Muscle of arm (tissue), 12 donors: ENCODE results near the gene VPS37B. TPM values are rescaled to one million over a fixed set of nuclear protein-coding genes. Genes with fewer than 3 reads are reported as not detected.

Experiments used
- DNase-seq: peaks from one replicate; pipeline ENCODE4 v3.0.0-alpha.2; 2013
- polyA plus RNA-seq, 12 donors: library from polyadenylated mRNA; unstranded; fragments of 120-200 nt; gene quantifications; one replicate each; pipeline ENCODE4 v1.2.1, GENCODE V29; 2013; ENCODE audit not compliant: insufficient read length in 12 of 12

VPS37B gene
- polyA plus RNA-seq, 12 donors = 19.7 to 69.1 (median 22.3) TPM; not detected in 1

DNA sequence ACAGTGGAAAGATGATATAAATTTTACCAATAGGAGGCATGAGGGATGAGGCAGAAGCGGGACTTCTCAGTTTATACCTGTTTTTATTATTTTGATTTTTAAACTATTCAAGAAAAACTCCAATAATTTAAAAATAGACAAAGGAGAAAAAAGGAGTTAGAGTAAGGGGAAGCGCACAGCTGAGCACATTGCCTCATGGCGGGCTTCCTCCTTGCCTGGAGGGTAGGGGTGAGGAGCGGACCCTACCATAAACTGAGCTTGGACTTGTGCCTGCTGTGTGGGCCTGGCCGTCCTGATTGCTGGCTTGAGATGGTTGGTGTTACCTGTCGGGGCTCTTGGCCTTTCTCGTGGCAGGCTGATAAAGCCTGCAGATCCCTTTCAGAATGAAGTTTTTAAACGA, 75.8 kb downstream of the VPS37B start:
- no peak for DNase-seq

- no peak for DNase-seq
Measured at GRCh38 chr12:122819209-122819785, 76.6 kb downstream of the VPS37B start.

Other genes with a start within 250 kb of the VPS37B start
- gene HCAR2, start 192.8 kb downstream of the VPS37B start, polyA plus RNA-seq = 1 to 10 TPM in 3 of 12 donors, under 1 TPM in 6, not detected in 3; 0.08 to 6.9 (median 0.18) TPM
- 1 to 10 TPM in 1 of 12 donors, under 1 TPM in 4, not detected in 7; 0.13 to 4.2 (median 0.59) TPM for gene HCAR3, start 179.3 kb downstream of the VPS37B start, polyA plus RNA-seq
- gene HCAR1, start 165.3 kb downstream of the VPS37B start, polyA plus RNA-seq = under 1 TPM in 10 of 12 donors, not detected in 2; 0.04 to 0.82 (median 0.15) TPM
- 10 to 100 TPM in 11 of 12 donors, not detected in 1; 54.0 to 78.8 (median 70.0) TPM for gene DENR, start 143.3 kb downstream of the VPS37B start, polyA plus RNA-seq
- gene CCDC62, start 121.6 kb downstream of the VPS37B start, polyA plus RNA-seq = 1 to 10 TPM in 4 of 12 donors, under 1 TPM in 6, not detected in 2; 0.53 to 1.3 (median 0.80) TPM
- 10 to 100 TPM in 2 of 12 donors, 1 to 10 TPM in 9, not detected in 1; 5.2 to 30.0 (median 6.6) TPM for gene HIP1R, start 60.7 kb downstream of the VPS37B start, polyA plus RNA-seq
- gene ABCB9, start 70.3 kb upstream of the VPS37B start, polyA plus RNA-seq = 1 to 10 TPM in 10 of 12 donors, not detected in 2; 2.4 to 5.3 (median 3.2) TPM
- gene OGFOD2, start 79.1 kb upstream of the VPS37B start, polyA plus RNA-seq = 10 to 100 TPM in 2 of 12 donors, 1 to 10 TPM in 8, not detected in 2; 7.0 to 12.2 (median 8.6) TPM
- gene ARL6IP4, start 84.6 kb upstream of the VPS37B start, polyA plus RNA-seq = 100 to 1,000 TPM in 11 of 12 donors, not detected in 1; 111 to 263 (median 139) TPM